SJSA1 (cell line): ENCODE measurements around the gene LRRC49. TPM values are rescaled to one million over a fixed set of nuclear protein-coding genes. Genes with fewer than 3 reads are reported as not detected.
"Not testable (repeated sequence)": the region's sequence is repeated elsewhere in the genome, so short reads cannot be mapped to it uniquely, and the experiment has no call there.

Experiments used
- DNase-seq, 2 experiments: peaks; one replicate each; pipeline ENCODE4 v3.0.0-alpha.2; 2015 to 2020; ENCODE audit warnings: low spot score in 2 of 2, low read depth in 1 of 2
- H3K27ac ChIP-seq: fragments of 250-450 bp; sonication (Bioruptor Pico); 2 replicates; pipeline ENCODE4 v1.5.1; 2020; ENCODE audit warnings: mild to moderate bottlenecking, moderate library complexity
- H3K27me3 ChIP-seq: fragments of 250-450 bp; sonication (Bioruptor Pico); replicated peaks from 2 replicates; pipeline ENCODE4 v1.5.1; 2020; ENCODE audit warnings: mild to moderate bottlenecking, moderate library complexity
- H3K36me3 ChIP-seq: fragments of 250-450 bp; sonication (Bioruptor Pico); 2 replicates; pipeline ENCODE4 v1.5.1; 2020; ENCODE audit warnings: mild to moderate bottlenecking
- H3K4me1 ChIP-seq: fragments of 250-450 bp; sonication (Bioruptor Pico); replicated peaks from 2 replicates; pipeline ENCODE4 v1.6.1; 2021; ENCODE audit warnings: mild to moderate bottlenecking
- H3K4me3 ChIP-seq: fragments of 250-450 bp; sonication (Bioruptor Pico); 2 replicates; pipeline ENCODE4 v1.5.1; 2020; ENCODE audit warnings: mild to moderate bottlenecking
- H3K9me3 ChIP-seq: fragments of 250-450 bp; sonication (Bioruptor Pico); replicated peaks from 2 replicates; pipeline ENCODE4 v1.5.1; 2020; ENCODE audit warnings: mild to moderate bottlenecking
- total RNA-seq: library from RNA; depleted of rRNA; stranded (reverse); fragments of >200 nt; shearing (Covaris generic); gene quantifications from 2 replicates; pipeline ENCODE4 v1.2.3, GENCODE V29; 2014

The LRRC49 gene
- total RNA-seq, 1 experiment from 2014 or later = 12.1 TPM

GRCh38 chr15:70923311-70924080 is 30.9 kb downstream of the LRRC49 start:
- no peak for DNase-seq
- Histone ChIP-seq H3K9me3 (no peaks in the 10 kb centered on the region), H3K4me3 (no peak overlapping the region), H3K4me1 (no peaks in the 10 kb centered on the region), H3K27ac (no peak overlapping the region), H3K27me3 (no peaks in the 10 kb centered on the region), H3K36me3 (no peaks in the 10 kb centered on the region)

GRCh38 chr15:70926914-70927313 is 34.3 kb downstream of the LRRC49 start:
- H3K4me1 ChIP-seq, DNase-seq, H3K4me3 ChIP-seq, H3K36me3 ChIP-seq, H3K27me3 ChIP-seq, H3K27ac ChIP-seq, H3K9me3 ChIP-seq: not testable (repeated sequence)

GRCh38 chr15:70931821-70932220 is 39.2 kb downstream of the LRRC49 start:
- Histone ChIP-seq H3K4me3 (no peak overlapping the region), H3K9me3 (no peaks in the 10 kb centered on the region), H3K27me3 (no peaks in the 10 kb centered on the region), H3K4me1 (no peaks in the 10 kb centered on the region), H3K27ac (no peak overlapping the region), H3K36me3 (no peaks in the 10 kb centered on the region)
- DNase-seq = no peak

GRCh38 chr15:70932397-70932796 is 39.8 kb downstream of the LRRC49 start:
- Histone ChIP-seq H3K9me3 (no peaks in the 10 kb centered on the region), H3K36me3 (no peaks in the 10 kb centered on the region), H3K27ac (no peak overlapping the region), H3K4me3 (no peak overlapping the region), H3K27me3 (no peaks in the 10 kb centered on the region), H3K4me1 (no peaks in the 10 kb centered on the region)
- no peak for DNase-seq

GRCh38 chr15:70933411-70933810 is 40.8 kb downstream of the LRRC49 start:
- Histone ChIP-seq H3K4me1 (no peaks in the 10 kb centered on the region), H3K27ac (no peak overlapping the region), H3K4me3 (no peak overlapping the region), H3K36me3 (no peaks in the 10 kb centered on the region), H3K9me3 (no peaks in the 10 kb centered on the region), H3K27me3 (no peaks in the 10 kb centered on the region)
- DNase-seq = no peak

GRCh38 chr15:70935631-70936030 is 43.0 kb downstream of the LRRC49 start:
- Histone ChIP-seq H3K4me1 (no peaks in the 10 kb centered on the region), H3K36me3 (no peaks in the 10 kb centered on the region), H3K4me3 (no peak overlapping the region), H3K27me3 (no peaks in the 10 kb centered on the region), H3K9me3 (no peaks in the 10 kb centered on the region), H3K27ac (no peak overlapping the region)
- DNase-seq = no peak

- H3K4me3 ChIP-seq = no peak overlapping the region
- no peaks in the 10 kb centered on the region for H3K36me3 ChIP-seq
- no peaks in the 10 kb centered on the region for H3K4me1 ChIP-seq
- H3K9me3 ChIP-seq = no peaks in the 10 kb centered on the region
- no peak overlapping the region for H3K27ac ChIP-seq
- no peak for DNase-seq
- no peaks in the 10 kb centered on the region for H3K27me3 ChIP-seq
Observed at GRCh38 chr15:70936326-70936725, 43.7 kb downstream of the LRRC49 start.

- not testable (repeated sequence) for H3K27me3 ChIP-seq, H3K9me3 ChIP-seq, H3K27ac ChIP-seq, DNase-seq, H3K4me3 ChIP-seq, H3K36me3 ChIP-seq, H3K4me1 ChIP-seq
Observed at GRCh38 chr15:70943285-70943684, 50.7 kb downstream of the LRRC49 start.

- H3K27me3 ChIP-seq = no peaks in the 10 kb centered on the region
- H3K4me3 ChIP-seq = no peak overlapping the region
- DNase-seq = no peak
- H3K4me1 ChIP-seq = no peaks in the 10 kb centered on the region
- no peak overlapping the region for H3K27ac ChIP-seq
- no peaks in the 10 kb centered on the region for H3K36me3 ChIP-seq
- 0 out of 2 replicates have a peak, but pooled peaks cover 3% of the 10 kb centered on the region for H3K9me3 ChIP-seq
Observed at GRCh38 chr15:70947351-70948335, 55.0 kb downstream of the LRRC49 start.

GRCh38 chr15:70950953-70951352 is 58.3 kb downstream of the LRRC49 start:
- peaks cover 13% of the 10 kb centered on the region for H3K4me1 ChIP-seq
- H3K27ac ChIP-seq = no peak overlapping the region
- H3K36me3 ChIP-seq = no peaks in the 10 kb centered on the region
- H3K27me3 ChIP-seq = no peaks in the 10 kb centered on the region
- H3K4me3 ChIP-seq = no peak overlapping the region
- no peak for DNase-seq
- H3K9me3 ChIP-seq = 0 out of 2 replicates have a peak, but pooled peaks cover 3% of the 10 kb centered on the region

- Histone ChIP-seq H3K4me3 (no peak overlapping the region), H3K36me3 (no peaks in the 10 kb centered on the region), H3K4me1 (peaks cover 13% of the 10 kb centered on the region), H3K9me3 (0 out of 2 replicates have a peak, but pooled peaks cover 3% of the 10 kb centered on the region), H3K27ac (no peak overlapping the region), H3K27me3 (no peaks in the 10 kb centered on the region)
- no peak for DNase-seq
Observed at GRCh38 chr15:70954171-70954570, 61.5 kb downstream of the LRRC49 start.

GRCh38 chr15:70954733-70955132 is 62.1 kb downstream of the LRRC49 start:
- H3K9me3 ChIP-seq = 0 out of 2 replicates have a peak, but pooled peaks cover 3% of the 10 kb centered on the region
- no peak overlapping the region for H3K4me3 ChIP-seq
- no peak for DNase-seq
- peaks cover 13% of the 10 kb centered on the region for H3K4me1 ChIP-seq
- H3K27ac ChIP-seq = no peak overlapping the region
- H3K27me3 ChIP-seq = no peaks in the 10 kb centered on the region
- no peaks in the 10 kb centered on the region for H3K36me3 ChIP-seq

GRCh38 chr15:70955151-70955550 is 62.5 kb downstream of the LRRC49 start:
- Histone ChIP-seq H3K36me3 (no peaks in the 10 kb centered on the region), H3K4me3 (no peak overlapping the region), H3K4me1 (peaks cover 13% of the 10 kb centered on the region), H3K27ac (no peak overlapping the region), H3K9me3 (0 out of 2 replicates have a peak, but pooled peaks cover 3% of the 10 kb centered on the region), H3K27me3 (no peaks in the 10 kb centered on the region)
- DNase-seq = peak in 1 of 2 experiments; percentile 27
